ENCODE measurements around the gene GLRA1.

GRCh38 chr5:151810449-151810848, 114.2 kb downstream of the GLRA1 start:
- TF ChIP-seq CTCF (conservative IDR thresholded peaks at IDR 0.05 in 1 of 2, IDR thresholded peaks at IDR 0.05 in 1 of 2; ENCODE audit: extremely low read depth in 1 of 2, insufficient read depth in 1 of 2, low read depth in 1 of 2, low read length in 2 of 2) (no peak), EZH2 (IDR thresholded peaks at IDR 0.05; ENCODE audit: borderline replicate concordance, low read length) (no peak)
